ENCODE data around the gene PPARG. TPM values are rescaled to one million over a fixed set of nuclear protein-coding genes. Genes with fewer than 3 reads are reported as not detected.

PPARG gene
- total and polyA plus RNA-seq, 2 of the 13 experiments (the other 11 are each of a cell fraction or from before 2014, with no cell fraction given), result 13.9 to 58.3 TPM

GRCh38 chr3:12405432-12406272 is 116.8 kb downstream of the PPARG start (continued):
- TF ChIP-seq RERE (CRISPR knock-in tag; IDR thresholded peaks at IDR 0.05; ENCODE audit: low read depth) (peak; percentile 82), MLX (CRISPR knock-in tag; IDR thresholded peaks at IDR 0.05) (peak; percentile 70), ZNF792 (CRISPR knock-in tag; IDR thresholded peaks at IDR 0.05) (peak; percentile 86), ZNF772 (CRISPR knock-in tag; IDR thresholded peaks at IDR 0.05) (peak; percentile 93), SKI (IDR thresholded peaks at IDR 0.05; ENCODE audit: partially characterized antibody) (peak; percentile 86), SNAPC4 (CRISPR knock-in tag; IDR thresholded peaks at IDR 0.05) (peak; percentile 68; the same call in 1 of the 2 replicates), UBTF (CRISPR knock-in tag; IDR thresholded peaks at IDR 0.05) (peak; percentile 71), ARNT2 (CRISPR knock-in tag; IDR thresholded peaks at IDR 0.05; ENCODE audit: low read depth) (peak; percentile 88), KAT7 (CRISPR knock-in tag; IDR thresholded peaks at IDR 0.05; ENCODE audit: borderline replicate concordance) (peak; percentile 50; the same call in 1 of the 2 replicates), ARNT (IDR thresholded peaks at IDR 0.05) (no peak), ZNF878 (CRISPR knock-in tag; IDR thresholded peaks at IDR 0.05) (peak; percentile 97), THAP11 (CRISPR knock-in tag; IDR thresholded peaks at IDR 0.05) (peak; percentile 66; the same call in 1 of the 2 replicates), MNT (IDR thresholded peaks at IDR 0.05) (no peak), TEAD3 (CRISPR knock-in tag; optimal IDR thresholded peaks at IDR 0.05; ENCODE audit: borderline replicate concordance) (peak; percentile 85)

All from HepG2 (cell line).